Calu3 (cell line): ENCODE results near the gene CDH13. TPM values are rescaled to one million over a fixed set of nuclear protein-coding genes. Genes with fewer than 3 reads are reported as not detected.

Source experiments
- BruUV-seq: library from RNA; stranded (reverse); fragments of 400-500 nt; replicated peaks from 2 replicates; lab custom pipeline; 2021; lab: Mats Ljungman, UMichigan
- CTCF ChIA-PET: fragments of 300-600 bp; sonication (Branson Sonifier 250); formaldehyde crosslinking; loops from one replicate; lab custom pipeline; 2022; ENCODE audit warnings: antibody characterized with exemption; lab: Charles Lee
- DNase-seq: peaks from one replicate; pipeline ENCODE4 v3.0.0; 2022
- H3K27ac Mint-ChIP-seq: one replicate; pipeline ENCODE4 v1.8.0; 2022; ENCODE audit warnings: mixed read lengths; ENCODE audit not compliant: unreplicated experiment
- H3K27me3 Mint-ChIP-seq: one replicate; pipeline ENCODE4 v1.8.0; 2022; ENCODE audit warnings: mixed read lengths; ENCODE audit not compliant: unreplicated experiment
- H3K36me3 Mint-ChIP-seq: one replicate; pipeline ENCODE4 v1.8.0; 2022; ENCODE audit warnings: mild to moderate bottlenecking, moderate library complexity, mixed read lengths; ENCODE audit not compliant: insufficient read depth, unreplicated experiment
- H3K4me1 Mint-ChIP-seq: one replicate; pipeline ENCODE4 v1.8.0; 2022; ENCODE audit warnings: mild to moderate bottlenecking, low read depth, mixed read lengths; ENCODE audit not compliant: unreplicated experiment
- H3K4me3 Mint-ChIP-seq: one replicate; pipeline ENCODE4 v1.8.0; 2022; ENCODE audit warnings: mild to moderate bottlenecking, low read depth, moderate library complexity, mixed read lengths; ENCODE audit not compliant: unreplicated experiment
- H3K9me3 Mint-ChIP-seq: one replicate; pipeline ENCODE4 v1.8.0; 2022; ENCODE audit warnings: low read depth, mixed read lengths; ENCODE audit not compliant: unreplicated experiment
- CTCF ChIP-seq: fragments of 200-600 bp; IDR thresholded peaks from one replicate; pipeline ENCODE4 v1.8.0; 2022; ENCODE audit warnings: antibody characterized with exemption; ENCODE audit not compliant: unreplicated experiment
- intact Hi-C: fragments of 100-400 bp; cut with micrococcal nuclease; formaldehyde crosslinking; loops from one replicate; pipeline ENCODE4 v1.10.0; 2022; ENCODE audit not compliant: unreplicated experiment
- total RNA-seq: library from RNA; stranded (reverse); gene quantifications from 2 replicates; pipeline ENCODE4 v1.2.3, GENCODE V29; 2022

Gene CDH13
- total RNA-seq, 1 experiment from 2014 or later, result not detected

DNA sequence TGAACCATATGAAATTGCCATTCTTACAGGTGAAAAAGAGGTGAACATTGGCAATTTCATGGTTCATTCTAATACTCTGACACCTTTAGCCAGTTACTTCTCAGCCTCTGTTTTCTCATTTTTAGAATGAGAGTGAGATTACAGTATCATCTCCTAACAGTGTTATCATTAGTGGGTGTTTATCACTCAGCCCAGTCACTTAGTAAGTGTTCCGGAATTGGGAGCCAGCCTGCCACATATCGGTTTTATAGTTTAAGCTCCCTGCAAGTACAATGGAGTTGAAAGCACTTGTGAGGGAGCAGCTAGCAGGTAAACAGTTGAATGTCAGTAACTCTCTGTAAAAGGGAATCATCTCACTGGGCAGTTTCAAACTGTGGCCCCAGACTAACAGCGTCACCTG, 597.9 kb downstream of the CDH13 start:
- no peaks in the 10 kb centered on the region for H3K4me1 Mint-ChIP-seq
- no TSS peak for BruUV-seq
- no peaks in the 10 kb centered on the region for H3K27me3 Mint-ChIP-seq
- intact Hi-C loops, result no loop called here
- DNase-seq, result no peak
- TF ChIP-seq CTCF, result no peak
- peaks cover 22% of the 10 kb centered on the region for H3K9me3 Mint-ChIP-seq
- H3K36me3 Mint-ChIP-seq, result no peaks in the 10 kb centered on the region
- CTCF ChIA-PET, result no interaction called here
- no peak overlapping the region for H3K4me3 Mint-ChIP-seq
- no peak overlapping the region for H3K27ac Mint-ChIP-seq

GRCh38 chr16:83227336-83227735, 600.6 kb downstream of the CDH13 start:
- TF ChIP-seq CTCF, result no peak
- no TSS peak for BruUV-seq
- intact Hi-C loops, result no loop called here
- CTCF ChIA-PET, result no interaction called here
- H3K4me3 Mint-ChIP-seq, result no peak overlapping the region
- no peak for DNase-seq
- no peaks in the 10 kb centered on the region for H3K36me3 Mint-ChIP-seq
- H3K4me1 Mint-ChIP-seq, result no peaks in the 10 kb centered on the region
- no peak overlapping the region for H3K27ac Mint-ChIP-seq
- no peaks in the 10 kb centered on the region for H3K27me3 Mint-ChIP-seq
- peaks cover 22% of the 10 kb centered on the region for H3K9me3 Mint-ChIP-seq

DNA sequence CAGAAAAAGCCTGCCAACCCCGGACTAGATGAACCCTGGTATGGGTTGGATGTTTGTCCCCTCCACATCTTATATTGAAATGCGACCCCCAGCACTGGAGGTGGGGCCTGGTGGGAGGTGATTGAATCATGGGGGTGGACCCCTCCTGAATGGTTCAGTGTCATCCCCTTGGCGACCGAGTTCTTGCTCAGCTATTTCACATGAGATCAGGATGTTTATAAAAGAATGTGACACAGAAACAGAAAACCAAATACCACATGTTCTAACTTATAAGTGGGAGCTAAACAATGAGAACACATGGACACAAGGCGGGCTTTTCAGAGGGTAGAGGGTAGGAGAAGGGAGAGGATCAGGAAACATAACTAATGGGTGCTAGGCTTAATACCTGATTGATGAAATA, 605.0 kb downstream of the CDH13 start:
- no peak overlapping the region for H3K4me3 Mint-ChIP-seq
- DNase-seq, result no peak
- H3K27ac Mint-ChIP-seq, result no peak overlapping the region
- no peaks in the 10 kb centered on the region for H3K36me3 Mint-ChIP-seq
- no peaks in the 10 kb centered on the region for H3K4me1 Mint-ChIP-seq
- no TSS peak for BruUV-seq
- intact Hi-C loops, result no loop called here
- CTCF ChIA-PET, result no interaction called here
- peaks cover 17% of the 10 kb centered on the region for H3K9me3 Mint-ChIP-seq
- H3K27me3 Mint-ChIP-seq, result no peaks in the 10 kb centered on the region
- no peak for TF ChIP-seq CTCF

GRCh38 chr16:83233153-83233552, 606.4 kb downstream of the CDH13 start:
- TF ChIP-seq CTCF, result no peak
- CTCF ChIA-PET, result no interaction called here
- no peaks in the 10 kb centered on the region for H3K36me3 Mint-ChIP-seq
- no peak overlapping the region for H3K27ac Mint-ChIP-seq
- no peaks in the 10 kb centered on the region for H3K4me1 Mint-ChIP-seq
- no peak for DNase-seq
- no peaks in the 10 kb centered on the region for H3K27me3 Mint-ChIP-seq
- no TSS peak for BruUV-seq
- H3K9me3 Mint-ChIP-seq, result peaks cover 19% of the 10 kb centered on the region
- H3K4me3 Mint-ChIP-seq, result no peak overlapping the region
- intact Hi-C loops, result no loop called here
